Non-pigmented ciliary epithelial cell (primary cell): ENCODE results near the gene CCDC38.

ENCODE experiments used
- DNase-seq: peaks from one replicate; pipeline ENCODE4 v3.0.0-alpha.2; 2010; ENCODE audit warnings: low read depth

The CCDC38 gene

GRCh38 chr12:95960241-95960640, 17.8 kb upstream of the CCDC38 start:
- DNase-seq = no peak

- DNase-seq = no peak
These were observed 16.7 kb upstream of the CCDC38 start for GRCh38 chr12:95959107-95959506.

- no peak for DNase-seq
These were observed 14.2 kb upstream of the CCDC38 start for GRCh38 chr12:95956557-95957145.

- DNase-seq = no peak
These were observed 13.2 kb upstream of the CCDC38 start for GRCh38 chr12:95955549-95956159.

GRCh38 chr12:95953000-95953399, 10.6 kb upstream of the CCDC38 start:
- DNase-seq = no peak

GRCh38 chr12:95951515-95951914, 9.1 kb upstream of the CCDC38 start:
- no peak for DNase-seq

GRCh38 chr12:95949477-95950206, 7.2 kb upstream of the CCDC38 start:
- no peak for DNase-seq

- no peak for DNase-seq
These were observed 1.8 kb upstream of the CCDC38 start for GRCh38 chr12:95944108-95944704.

- DNase-seq = no peak
These were observed 972 bp upstream of the CCDC38 start, which contains the start of gene AMDHD1 for GRCh38 chr12:95943330-95943842. TSS of gene AMDHD1 (plus strand) at chr12:95943331. CDS start at chr12:95943399, 68 bp downstream.

- DNase-seq = no peak
These were observed 302 bp downstream of the CCDC38 start for GRCh38 chr12:95942101-95942523.

GRCh38 chr12:95940514-95940913, 1.9 kb downstream of the CCDC38 start:
- DNase-seq = no peak

- DNase-seq = no peak
These were observed 20.2 kb downstream of the CCDC38 start for GRCh38 chr12:95922231-95922630.

- DNase-seq = no peak
These were observed 23.3 kb downstream of the CCDC38 start for GRCh38 chr12:95919110-95919509.

- DNase-seq = no peak
These were observed 24.0 kb downstream of the CCDC38 start for GRCh38 chr12:95918194-95918993.

- no peak for DNase-seq
These were observed 32.5 kb downstream of the CCDC38 start for GRCh38 chr12:95909871-95910270.

GRCh38 chr12:95908573-95908972, 33.8 kb downstream of the CCDC38 start:
- peak; percentile 6 for DNase-seq

GRCh38 chr12:95898081-95898480, 44.3 kb downstream of the CCDC38 start:
- DNase-seq = no peak

GRCh38 chr12:95896846-95897245, 45.6 kb downstream of the CCDC38 start:
- no peak for DNase-seq

- no peak for DNase-seq
These were observed 51.5 kb downstream of the CCDC38 start for GRCh38 chr12:95890958-95891357.

- DNase-seq = no peak
These were observed 55.1 kb downstream of the CCDC38 start for GRCh38 chr12:95887311-95887710.

- no peak for DNase-seq
These were observed 57.4 kb downstream of the CCDC38 start for GRCh38 chr12:95884998-95885397.

- DNase-seq = no peak
These were observed 59.5 kb downstream of the CCDC38 start for GRCh38 chr12:95882873-95883272.
